ENCODE data around the gene GTF2IRD1. TPM values are rescaled to one million over a fixed set of nuclear protein-coding genes. Genes with fewer than 3 reads are reported as not detected.
A peak's percentile ranks its signal among the peaks of the same experiment; 100 is the strongest.

Gene GTF2IRD1
- total RNA-seq, 1 experiment from 2014 or later: 73.6 TPM

GRCh38 chr7:74503943-74504342, 50.2 kb downstream of the GTF2IRD1 start:
- Histone ChIP-seq H3K4me1 (ENCODE audit: insufficient read depth, low read length, poor library complexity, severe bottlenecking) (no peaks in the 10 kb centered on the region), H3K9me3 (ENCODE audit: low read depth, low read length, poor library complexity, severe bottlenecking) (no peaks in the 10 kb centered on the region), H3K4me3 (ENCODE audit: low read depth, low read length, poor library complexity, severe bottlenecking) (no peak overlapping the region), H3K27me3 (replicated peaks; ENCODE audit: insufficient read depth, low read depth, low read length, poor library complexity) (no peaks in the 10 kb centered on the region), H3K36me3 (ENCODE audit: insufficient read depth, low read length, poor library complexity, severe bottlenecking) (no peaks in the 10 kb centered on the region), H3K27ac (ENCODE audit: low read depth, low read length, poor library complexity, severe bottlenecking) (no peak overlapping the region)
- intact Hi-C loops (cut with micrococcal nuclease; ENCODE audit: unreplicated experiment): no loop called here
- CTCF ChIA-PET: no interaction called here
- no peak for DNase-seq (ENCODE audit: low spot score)
- no peak for TF ChIP-seq CTCF (conservative IDR thresholded peaks at IDR 0.05; ENCODE audit: low read depth, low read length)
- no peak for TF ChIP-seq EZH2 (IDR thresholded peaks at IDR 0.05; ENCODE audit: borderline replicate concordance, low read depth, low read length, poor library complexity, severe bottlenecking)
- no TSS peak for BruUV-seq (replicated peaks)
- POLR2A ChIA-PET (ENCODE audit: low non-redundant PET): interaction anchor here (0.6 kb wide), 1 partner anchor 60 kb away, joined by 6 read pairs; no protein-coding TSS in a partner anchor

- ChIA-PET CTCF (no interaction called here), POLR2A (ENCODE audit: low non-redundant PET) (no interaction called here)
- TF ChIP-seq EZH2 (IDR thresholded peaks at IDR 0.05; ENCODE audit: borderline replicate concordance, low read depth, low read length, poor library complexity, severe bottlenecking): no peak
- no peak for TF ChIP-seq CTCF (conservative IDR thresholded peaks at IDR 0.05; ENCODE audit: low read depth, low read length)
- Histone ChIP-seq H3K4me3 (ENCODE audit: low read depth, low read length, poor library complexity, severe bottlenecking) (no peak overlapping the region), H3K27me3 (replicated peaks; ENCODE audit: insufficient read depth, low read depth, low read length, poor library complexity) (no peaks in the 10 kb centered on the region), H3K27ac (ENCODE audit: low read depth, low read length, poor library complexity, severe bottlenecking) (peak overlapping the region; percentile 8), H3K4me1 (ENCODE audit: insufficient read depth, low read length, poor library complexity, severe bottlenecking) (no peaks in the 10 kb centered on the region), H3K36me3 (ENCODE audit: insufficient read depth, low read length, poor library complexity, severe bottlenecking) (no peaks in the 10 kb centered on the region), H3K9me3 (ENCODE audit: low read depth, low read length, poor library complexity, severe bottlenecking) (no peaks in the 10 kb centered on the region)
- DNase-seq (ENCODE audit: low spot score): no peak
- intact Hi-C loops (cut with micrococcal nuclease; ENCODE audit: unreplicated experiment): no loop called here
- BruUV-seq (replicated peaks): no TSS peak
Measured at GRCh38 chr7:74505471-74506324, 52.0 kb downstream of the GTF2IRD1 start.

- no peak for DNase-seq (ENCODE audit: low spot score)
- no peaks in the 10 kb centered on the region for H3K4me1 ChIP-seq (ENCODE audit: insufficient read depth, low read length, poor library complexity, severe bottlenecking)
- BruUV-seq (replicated peaks): no TSS peak
- H3K4me3 ChIP-seq (ENCODE audit: low read depth, low read length, poor library complexity, severe bottlenecking): no peak overlapping the region
- peaks cover 6% of the 10 kb centered on the region for H3K36me3 ChIP-seq (ENCODE audit: insufficient read depth, low read length, poor library complexity, severe bottlenecking)
- ChIA-PET CTCF (no interaction called here), POLR2A (ENCODE audit: low non-redundant PET) (no interaction called here)
- H3K27me3 ChIP-seq (replicated peaks; ENCODE audit: insufficient read depth, low read depth, low read length, poor library complexity): no peaks in the 10 kb centered on the region
- intact Hi-C loops (cut with micrococcal nuclease; ENCODE audit: unreplicated experiment): no loop called here
- TF ChIP-seq CTCF (conservative IDR thresholded peaks at IDR 0.05; ENCODE audit: low read depth, low read length): no peak
- no peak for TF ChIP-seq EZH2 (IDR thresholded peaks at IDR 0.05; ENCODE audit: borderline replicate concordance, low read depth, low read length, poor library complexity, severe bottlenecking)
- H3K27ac ChIP-seq (ENCODE audit: low read depth, low read length, poor library complexity, severe bottlenecking): no peak overlapping the region
- no peaks in the 10 kb centered on the region for H3K9me3 ChIP-seq (ENCODE audit: low read depth, low read length, poor library complexity, severe bottlenecking)
Measured at GRCh38 chr7:74506325-74506724, 52.6 kb downstream of the GTF2IRD1 start.

Data from A673 (cell line).